Measurements from ENCODE around the gene MROH7. TPM values are rescaled to one million over a fixed set of nuclear protein-coding genes. Genes with fewer than 3 reads are reported as not detected.

Gene MROH7
- polyA plus RNA-seq (2012; ENCODE audit: insufficient read depth, insufficient read length, low read depth), result not detected

DNA sequence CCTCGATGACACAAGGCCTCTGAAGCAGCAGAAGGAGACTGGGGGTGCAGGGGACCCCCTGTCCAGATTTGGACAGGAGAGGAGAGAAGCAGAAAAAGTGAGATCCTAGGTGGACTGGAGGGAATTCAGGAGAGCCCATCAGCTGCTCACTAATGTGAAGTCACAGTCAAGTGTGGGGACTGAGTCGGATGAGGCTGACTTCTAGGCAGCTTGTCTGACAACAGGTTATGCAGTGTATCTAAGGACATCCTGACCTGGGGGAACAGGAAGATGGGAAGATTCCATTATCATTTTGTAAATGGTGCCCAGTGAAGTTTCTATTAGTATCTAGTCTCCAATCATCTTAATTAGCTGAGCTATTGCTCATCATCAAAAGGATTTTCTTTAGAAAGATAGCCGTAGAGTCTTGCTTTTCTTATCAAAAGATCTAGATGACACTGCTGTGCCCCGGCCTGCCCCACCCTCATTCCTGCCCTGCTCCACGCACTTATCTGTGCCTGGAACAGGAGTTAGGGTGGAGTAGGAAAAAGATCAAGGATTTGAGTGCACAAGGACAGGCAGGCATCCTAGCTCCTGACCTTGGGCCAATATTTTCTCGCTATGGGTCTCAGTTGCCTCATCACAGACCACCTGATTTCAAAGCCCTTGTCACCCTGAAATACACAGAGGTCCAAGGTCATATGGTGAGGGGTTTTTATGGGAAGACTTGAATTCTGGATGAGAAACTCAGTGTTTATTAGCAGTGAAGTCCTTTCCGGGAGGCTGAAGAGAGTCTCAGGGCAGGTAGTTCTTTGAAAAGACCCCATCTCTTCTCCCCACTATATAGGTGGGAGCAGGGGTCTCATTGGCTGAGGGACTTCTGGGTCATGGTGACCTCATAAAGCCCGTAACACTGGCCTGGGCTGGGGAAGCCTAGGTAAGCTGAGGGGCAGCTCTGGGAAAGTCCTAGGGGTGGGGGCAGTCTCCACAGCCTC is at the start of gene MROH7:
TSS of gene MROH7 (plus strand) at position 924 of the 974 bp plus-strand sequence. CDS start 11,141 bp downstream, outside the sequence.
- H3K36me3 ChIP-seq, result no peaks in the 10 kb centered on the region
- H3K4me1 ChIP-seq, result no peaks in the 10 kb centered on the region
- no peak for TF ChIP-seq CTCF (IDR thresholded peaks at IDR 0.05; ENCODE audit: low read depth, low read length)
- no peaks in the 10 kb centered on the region for H3K27me3 ChIP-seq
- H3K4me3 ChIP-seq (ENCODE audit: low read depth, low read length), result no peak within 1 kb of the TSS
- DNase-seq, result no peak
- H3K9me3 ChIP-seq, result no peaks in the 10 kb centered on the region

- TF ChIP-seq CTCF (IDR thresholded peaks at IDR 0.05; ENCODE audit: low read depth, low read length), result no peak
- DNase-seq, result no peak
Measured at GRCh38 chr1:54593571-54594160, 47.9 kb upstream of the MROH7 start.

GRCh38 chr1:54594463-54594862 is 47.1 kb upstream of the MROH7 start:
- Histone ChIP-seq H3K4me1 (no peaks in the 10 kb centered on the region), H3K9me3 (no peaks in the 10 kb centered on the region), H3K36me3 (no peaks in the 10 kb centered on the region), H3K4me3 (ENCODE audit: low read depth, low read length) (no peak overlapping the region), H3K27me3 (no peaks in the 10 kb centered on the region)
- DNase-seq, result no peak
- no peak for TF ChIP-seq CTCF (IDR thresholded peaks at IDR 0.05; ENCODE audit: low read depth, low read length)

More at GRCh38 chr1:54593571-54594160, 47.9 kb upstream of the MROH7 start:
- H3K36me3 ChIP-seq, result no peaks in the 10 kb centered on the region
- H3K27me3 ChIP-seq, result no peaks in the 10 kb centered on the region
- no peak overlapping the region for H3K4me3 ChIP-seq (ENCODE audit: low read depth, low read length)
- no peaks in the 10 kb centered on the region for H3K9me3 ChIP-seq
- H3K4me1 ChIP-seq, result no peaks in the 10 kb centered on the region

GRCh38 chr1:54595956-54596498 is 45.6 kb upstream of the MROH7 start:
- Histone ChIP-seq H3K36me3 (no peaks in the 10 kb centered on the region), H3K4me3 (ENCODE audit: low read depth, low read length) (no peak overlapping the region), H3K9me3 (no peaks in the 10 kb centered on the region), H3K27me3 (no peaks in the 10 kb centered on the region), H3K4me1 (no peaks in the 10 kb centered on the region)
- no peak for TF ChIP-seq CTCF (IDR thresholded peaks at IDR 0.05; ENCODE audit: low read depth, low read length)
- no peak for DNase-seq

DNA sequence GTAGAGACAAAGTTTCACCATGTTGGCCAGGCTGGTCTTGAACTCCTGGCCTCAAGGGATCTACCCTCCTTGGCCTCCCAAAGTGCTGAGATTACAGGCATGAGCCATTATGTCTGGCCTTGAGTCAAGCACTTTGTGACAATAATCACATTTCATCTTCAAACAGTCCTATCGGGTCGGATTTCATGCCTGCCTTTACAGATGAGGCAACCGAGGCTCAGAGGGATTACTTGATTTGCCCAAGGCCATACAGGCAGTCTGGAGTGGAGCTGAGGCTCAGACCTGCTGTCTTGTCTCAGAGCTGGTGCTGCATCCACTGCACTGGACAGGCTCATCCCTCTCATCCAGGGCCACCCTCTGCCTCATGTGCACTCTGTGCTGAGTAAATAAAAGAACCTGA is 44.8 kb upstream of the MROH7 start:
- no peak for DNase-seq
- no peaks in the 10 kb centered on the region for H3K27me3 ChIP-seq
- H3K36me3 ChIP-seq, result no peaks in the 10 kb centered on the region
- H3K4me3 ChIP-seq (ENCODE audit: low read depth, low read length), result no peak overlapping the region
- no peaks in the 10 kb centered on the region for H3K9me3 ChIP-seq
- TF ChIP-seq CTCF (IDR thresholded peaks at IDR 0.05; ENCODE audit: low read depth, low read length), result no peak
- no peaks in the 10 kb centered on the region for H3K4me1 ChIP-seq

Data from BE2C (cell line).